Chondrocyte (in vitro differentiated cells): ENCODE measurements around the gene SQOR. TPM values are rescaled to one million over a fixed set of nuclear protein-coding genes. Genes with fewer than 3 reads are reported as not detected.
"Not testable (repeated sequence)": the region's sequence is repeated elsewhere in the genome, so short reads cannot be mapped to it uniquely, and the experiment has no call there.

Source experiments
- DNase-seq: peaks from one replicate; pipeline ENCODE4 v3.0.0; 2021; ENCODE audit warnings: mixed read lengths, low spot score
- H3K27ac Mint-ChIP-seq: one replicate; pipeline ENCODE4 v1.8.0; 2021; ENCODE audit warnings: mild to moderate bottlenecking, moderate library complexity, mixed read lengths; ENCODE audit not compliant: unreplicated experiment
- H3K27me3 Mint-ChIP-seq: 2 replicates; pipeline ENCODE4 v1.8.0; 2021; ENCODE audit warnings: low read depth, mixed read lengths
- H3K36me3 Mint-ChIP-seq: 2 replicates; pipeline ENCODE4 v1.8.0; 2021; ENCODE audit warnings: low read depth, mixed read lengths
- H3K4me1 Mint-ChIP-seq: 2 replicates; pipeline ENCODE4 v1.8.0; 2021; ENCODE audit warnings: low read depth, mild to moderate bottlenecking, mixed read lengths
- H3K4me3 Mint-ChIP-seq: one replicate; pipeline ENCODE4 v1.8.0; 2021; ENCODE audit warnings: mild to moderate bottlenecking, moderate library complexity, mixed read lengths; ENCODE audit not compliant: unreplicated experiment
- H3K9me3 Mint-ChIP-seq: 2 replicates; pipeline ENCODE4 v1.8.0; 2021; ENCODE audit warnings: low read depth, mixed read lengths
- total RNA-seq: library from RNA; stranded (reverse); gene quantifications from 3 replicates; pipeline ENCODE4 v1.2.1, GENCODE V29; 2021
- TF ChIP-seq, protein P1 (sequence below): fragments of 200-600 bp; sonication (generic); IDR thresholded peaks from 2 replicates; pipeline ENCODE4 v1.5.0; 2021; ENCODE audit warnings: antibody characterized with exemption, mild to moderate bottlenecking, moderate library complexity

Gene SQOR
- total RNA-seq, 1 donor from 2014 or later, result 10.9 TPM

DNA sequence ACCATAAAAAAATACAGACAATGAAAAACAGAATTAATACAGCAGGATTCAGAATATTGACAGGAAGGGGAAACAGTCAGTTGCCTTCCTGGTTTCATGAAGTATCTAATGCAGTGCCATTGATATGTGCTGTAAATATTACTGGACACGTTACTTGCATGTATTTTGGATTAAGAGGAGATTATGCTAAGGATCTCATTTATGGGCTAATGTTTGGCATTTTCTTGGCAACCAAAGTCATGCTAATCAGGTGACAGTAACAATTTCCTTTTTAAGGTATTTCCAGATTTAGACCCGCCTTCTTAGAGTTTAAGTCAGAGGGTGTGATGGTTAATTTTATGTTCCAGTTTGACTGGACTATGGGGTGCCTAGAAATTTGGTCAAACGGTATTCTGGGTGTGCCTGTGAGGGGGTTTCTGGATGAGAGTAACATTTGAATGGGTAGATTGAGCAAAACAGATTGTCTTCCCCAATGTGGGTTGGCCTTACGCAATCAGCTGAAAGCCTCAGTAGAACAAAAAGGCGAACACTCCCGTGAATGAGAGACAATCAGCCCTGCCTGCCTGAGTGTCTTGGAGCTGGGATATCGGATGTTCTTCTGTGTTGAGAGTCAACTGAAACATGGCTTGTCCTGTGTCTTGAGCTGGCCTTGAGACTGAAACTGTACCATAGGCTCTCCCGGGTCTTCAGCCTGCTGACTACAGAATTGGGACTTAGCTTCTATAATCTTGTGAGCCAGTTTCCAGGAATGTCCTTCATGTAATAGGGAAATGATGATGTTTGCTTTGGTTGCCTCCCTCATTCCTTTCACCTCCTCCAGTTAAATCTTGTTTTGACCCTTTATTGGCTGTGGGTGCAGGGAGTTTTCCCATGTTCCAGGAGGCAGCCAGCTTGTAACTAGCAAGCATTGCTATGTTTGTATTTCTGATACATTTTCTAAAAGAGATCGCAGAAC lies 10.5 kb downstream of the SQOR start:
- no peak overlapping the region for H3K4me3 Mint-ChIP-seq
- no peaks in the 10 kb centered on the region for H3K27me3 Mint-ChIP-seq
- DNase-seq, result no peak
- H3K9me3 Mint-ChIP-seq, result peaks cover 2% of the 10 kb centered on the region
- TF ChIP-seq, protein P1, sequence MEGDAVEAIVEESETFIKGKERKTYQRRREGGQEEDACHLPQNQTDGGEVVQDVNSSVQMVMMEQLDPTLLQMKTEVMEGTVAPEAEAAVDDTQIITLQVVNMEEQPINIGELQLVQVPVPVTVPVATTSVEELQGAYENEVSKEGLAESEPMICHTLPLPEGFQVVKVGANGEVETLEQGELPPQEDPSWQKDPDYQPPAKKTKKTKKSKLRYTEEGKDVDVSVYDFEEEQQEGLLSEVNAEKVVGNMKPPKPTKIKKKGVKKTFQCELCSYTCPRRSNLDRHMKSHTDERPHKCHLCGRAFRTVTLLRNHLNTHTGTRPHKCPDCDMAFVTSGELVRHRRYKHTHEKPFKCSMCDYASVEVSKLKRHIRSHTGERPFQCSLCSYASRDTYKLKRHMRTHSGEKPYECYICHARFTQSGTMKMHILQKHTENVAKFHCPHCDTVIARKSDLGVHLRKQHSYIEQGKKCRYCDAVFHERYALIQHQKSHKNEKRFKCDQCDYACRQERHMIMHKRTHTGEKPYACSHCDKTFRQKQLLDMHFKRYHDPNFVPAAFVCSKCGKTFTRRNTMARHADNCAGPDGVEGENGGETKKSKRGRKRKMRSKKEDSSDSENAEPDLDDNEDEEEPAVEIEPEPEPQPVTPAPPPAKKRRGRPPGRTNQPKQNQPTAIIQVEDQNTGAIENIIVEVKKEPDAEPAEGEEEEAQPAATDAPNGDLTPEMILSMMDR, result no peak
- H3K36me3 Mint-ChIP-seq, result no peaks in the 10 kb centered on the region
- peak overlapping the region; percentile 82 for H3K27ac Mint-ChIP-seq
- peaks cover 61% of the 10 kb centered on the region for H3K4me1 Mint-ChIP-seq

DNA sequence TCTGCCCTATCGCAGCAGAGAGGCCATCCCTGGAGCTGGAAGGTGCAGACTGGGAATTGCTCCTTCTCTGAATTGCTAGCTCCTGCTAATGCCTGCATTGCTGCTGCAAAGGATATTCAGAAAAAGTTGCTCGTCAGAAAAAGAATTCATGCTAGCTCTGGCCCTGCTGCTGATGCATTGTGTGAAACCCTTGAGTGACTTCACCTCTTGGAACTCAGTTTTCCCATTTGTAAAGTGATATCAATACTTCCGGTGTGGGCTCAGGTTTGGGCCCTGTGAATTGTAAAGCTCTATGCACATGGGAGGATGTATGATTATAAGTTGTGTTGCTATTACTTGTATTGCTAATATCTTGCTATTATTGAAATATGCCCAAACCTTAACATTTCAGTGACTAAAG lies 11.4 kb downstream of the SQOR start:
- Mint-ChIP-seq H3K4me1 (peaks cover 52% of the 10 kb centered on the region), H3K27me3 (no peaks in the 10 kb centered on the region), H3K4me3 (no peak overlapping the region), H3K27ac (peak overlapping the region; percentile 82), H3K36me3 (no peaks in the 10 kb centered on the region), H3K9me3 (peaks cover 3% of the 10 kb centered on the region)
- TF ChIP-seq, protein P1, result no peak
- no peak for DNase-seq

DNA sequence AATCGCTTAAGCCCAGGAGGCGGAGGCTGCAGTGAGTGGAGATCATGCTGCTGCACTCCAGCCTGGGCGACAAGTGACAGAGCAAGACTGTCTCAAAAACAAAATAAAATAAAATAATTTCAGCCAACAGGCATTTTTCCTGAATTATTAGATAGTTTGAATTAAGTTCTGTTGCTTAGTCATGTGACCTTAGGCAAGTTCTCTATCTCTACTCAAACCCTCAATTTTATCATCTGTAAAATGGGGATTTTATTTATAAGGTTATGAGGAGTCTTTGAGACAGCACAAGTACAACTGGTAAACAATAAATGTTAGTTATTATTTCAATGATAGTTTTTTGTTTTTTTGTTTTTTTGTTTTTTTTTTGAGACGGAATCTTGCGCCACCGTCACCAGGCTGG lies 13.0 kb downstream of the SQOR start:
- no peak overlapping the region for H3K4me3 Mint-ChIP-seq
- DNase-seq, result no peak
- no peaks in the 10 kb centered on the region for H3K27me3 Mint-ChIP-seq
- no peaks in the 10 kb centered on the region for H3K36me3 Mint-ChIP-seq
- no peak overlapping the region for H3K27ac Mint-ChIP-seq
- TF ChIP-seq, protein P1, result no peak
- peaks cover 3% of the 10 kb centered on the region for H3K9me3 Mint-ChIP-seq
- H3K4me1 Mint-ChIP-seq, result peaks cover 36% of the 10 kb centered on the region

DNA sequence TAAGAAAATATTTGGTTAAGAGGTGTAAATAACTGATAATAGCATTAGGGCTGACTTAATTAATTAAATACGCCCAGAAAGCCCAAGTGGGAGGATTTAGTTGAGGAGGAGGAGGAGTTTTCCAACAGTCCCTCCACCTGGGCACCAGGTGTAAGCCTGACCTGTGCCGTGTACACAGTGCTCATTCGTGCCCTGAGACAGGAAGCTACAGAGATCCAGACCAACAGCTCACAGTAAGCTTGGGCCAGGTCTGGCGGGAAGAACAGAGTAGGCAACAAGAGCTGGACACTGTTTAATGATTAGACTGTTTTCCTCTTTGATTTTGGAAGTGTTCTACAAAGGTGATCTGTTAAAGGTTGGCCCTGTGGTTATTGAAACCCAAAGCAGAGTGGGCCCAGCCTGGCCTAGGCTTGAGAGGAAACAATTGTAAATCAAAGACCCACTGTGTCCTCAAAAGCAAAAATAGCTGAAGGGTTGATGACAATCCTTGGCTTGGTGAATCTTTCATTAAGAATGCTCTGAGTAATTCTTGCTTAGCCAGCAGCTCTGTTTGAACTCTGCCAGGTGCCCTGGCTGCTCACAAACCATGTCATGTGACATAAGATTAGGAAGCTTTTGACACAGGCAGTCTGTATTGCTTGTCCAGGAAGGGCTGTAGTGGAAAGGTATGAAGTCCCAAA lies 13.8 kb downstream of the SQOR start:
- H3K9me3 Mint-ChIP-seq, result peaks cover 3% of the 10 kb centered on the region
- peaks cover 32% of the 10 kb centered on the region for H3K4me1 Mint-ChIP-seq
- no peak for DNase-seq
- peak overlapping the region; percentile 49 for H3K27ac Mint-ChIP-seq
- H3K27me3 Mint-ChIP-seq, result no peaks in the 10 kb centered on the region
- H3K4me3 Mint-ChIP-seq, result no peak overlapping the region
- no peaks in the 10 kb centered on the region for H3K36me3 Mint-ChIP-seq
- TF ChIP-seq, protein P1, result no peak

DNA sequence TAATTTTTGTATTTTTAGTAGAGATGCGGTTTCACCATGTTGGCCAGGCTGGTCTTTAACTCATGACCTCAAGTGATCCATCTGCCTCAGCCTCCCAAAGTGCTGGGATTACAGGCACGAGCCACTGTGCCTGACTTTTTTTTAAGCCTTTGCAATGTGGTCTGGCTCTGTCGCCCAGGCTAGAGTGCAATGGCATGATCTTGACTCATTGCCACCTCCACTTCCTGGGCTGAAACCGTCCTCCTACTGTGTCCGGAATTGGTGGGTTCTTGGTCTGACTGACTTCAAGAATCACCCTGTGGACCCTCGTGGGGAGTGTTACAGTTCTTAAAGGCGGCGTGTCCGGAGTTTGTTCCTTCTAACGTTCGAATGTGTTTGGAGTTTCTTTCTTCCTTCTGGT lies 15.2 kb downstream of the SQOR start:
- not testable (repeated sequence) for H3K36me3 Mint-ChIP-seq, H3K9me3 Mint-ChIP-seq, H3K27me3 Mint-ChIP-seq, H3K27ac Mint-ChIP-seq, H3K4me3 Mint-ChIP-seq, DNase-seq
- peaks cover 27% of the 10 kb centered on the region for H3K4me1 Mint-ChIP-seq
